Stimulated activated naive CD4-positive, alpha-beta T cell treated with Interleukin-2 at 50 U/mL for 16 hours (primary cell): ENCODE data around the gene RSKR.
"Not testable (repeated sequence)": the region's sequence is repeated elsewhere in the genome, so short reads cannot be mapped to it uniquely, and the experiment has no call there.

Experiments used
- DNase-seq: peaks from one replicate; lab custom pipeline; 2025; lab: John Stamatoyannopoulos, UW

The RSKR gene

GRCh38 chr17:28613931-28614381 lies at the start of gene RSKR:
Gene RSKR, minus strand, starts transcription at chr17:28614185. Its CDS starts 24 bp downstream, at chr17:28614161.
- no peak for DNase-seq

DNA sequence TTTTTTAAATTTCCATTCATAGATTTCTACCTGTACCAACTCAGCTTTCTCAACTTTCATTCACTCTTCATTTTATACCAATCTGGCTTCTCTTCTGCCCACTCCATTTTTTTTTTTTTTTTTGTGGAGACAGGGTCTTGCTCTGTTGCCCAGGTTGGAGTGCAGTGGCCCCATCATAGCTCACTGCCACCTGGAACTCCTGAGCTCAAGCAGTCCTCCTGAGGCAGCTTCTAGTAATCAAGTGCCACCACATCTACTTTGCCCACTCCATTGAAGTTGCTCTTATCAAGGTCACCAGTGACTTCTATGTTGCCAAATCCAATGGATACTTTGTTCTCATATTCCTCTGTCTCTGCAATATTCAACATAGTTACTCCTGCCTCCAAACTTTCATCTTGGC lies 49.7 kb upstream of the RSKR start:
- DNase-seq: no peak

DNA sequence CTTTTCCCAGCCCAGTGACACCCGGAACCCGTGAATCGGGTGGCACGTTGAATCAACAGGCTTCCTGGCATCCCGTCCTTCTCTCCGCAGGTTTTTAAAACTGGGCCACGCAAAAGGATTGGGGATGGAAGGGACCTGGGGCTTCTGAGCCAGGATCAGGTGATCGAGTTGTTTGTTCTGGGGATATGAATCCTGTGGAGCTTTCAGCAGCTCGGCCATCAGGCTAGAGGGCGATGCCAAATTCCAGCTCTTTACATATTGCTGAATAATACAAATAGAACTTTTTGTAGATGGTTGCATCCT lies 48.5 kb upstream of the RSKR start:
- no peak for DNase-seq

- DNase-seq: peak; percentile 94
These were observed 47.9 kb upstream of the RSKR start, which contains the start of the genes SDF2 and SUPT6H for GRCh38 chr17:28661635-28662526. Gene SDF2, minus strand, starts transcription at chr17:28661906. Its CDS starts 30 bp downstream, at chr17:28661876. Gene SUPT6H, plus strand, starts transcription at chr17:28662205. Its CDS starts 11,197 bp downstream, at chr17:28673402.

DNA sequence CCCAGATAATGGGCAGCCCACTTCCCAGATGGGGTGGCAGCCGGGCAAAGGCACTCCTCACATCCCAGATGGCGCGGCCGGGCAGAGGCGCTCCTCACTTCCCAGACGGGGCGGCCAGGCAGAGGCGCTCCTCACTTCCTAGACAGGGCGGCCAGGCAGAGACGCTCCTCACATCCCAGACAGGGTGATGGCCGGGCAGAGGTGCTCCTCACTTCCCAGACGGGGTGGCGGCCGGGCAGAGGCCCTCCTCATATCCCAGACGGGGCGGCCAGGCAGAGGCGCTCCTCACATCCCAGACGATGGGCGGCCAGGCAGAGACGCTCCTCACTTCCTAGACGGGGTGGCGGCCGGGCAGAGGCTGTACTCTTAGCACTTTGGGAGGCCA lies 45.5 kb upstream of the RSKR start:
- DNase-seq: not testable (repeated sequence)

- not testable (repeated sequence) for DNase-seq
These were observed 44.9 kb upstream of the RSKR start for GRCh38 chr17:28658766-28659496.

- not testable (repeated sequence) for DNase-seq
These were observed 44.4 kb upstream of the RSKR start for GRCh38 chr17:28658342-28658741.

DNA sequence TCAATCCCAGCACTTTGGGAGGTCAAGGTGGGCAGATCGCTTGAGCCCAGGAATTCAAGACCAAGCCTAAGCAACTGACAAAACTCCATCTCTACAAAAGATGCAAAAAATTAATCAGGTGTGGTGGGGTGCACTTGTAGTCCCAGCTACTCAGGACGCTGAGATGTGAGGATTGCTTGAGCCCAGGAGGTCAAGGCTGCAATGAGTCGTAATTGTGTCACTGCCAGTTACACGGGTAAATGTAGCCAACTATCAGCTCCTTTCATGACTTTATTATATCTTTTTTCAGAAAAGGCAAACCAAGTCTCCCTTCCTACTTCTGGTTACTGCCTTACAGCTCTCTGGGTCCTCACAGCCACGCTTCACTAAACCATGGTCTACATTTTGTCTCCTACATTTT lies 43.8 kb upstream of the RSKR start:
- no peak for DNase-seq

- no peak for DNase-seq
These were observed 41.2 kb upstream of the RSKR start for GRCh38 chr17:28655160-28655559.

GRCh38 chr17:28648698-28649097 lies 34.7 kb upstream of the RSKR start:
- DNase-seq: no peak

- DNase-seq: no peak
These were observed 32.2 kb upstream of the RSKR start for GRCh38 chr17:28646039-28646754.

- DNase-seq: no peak
These were observed 31.6 kb upstream of the RSKR start for GRCh38 chr17:28645576-28645939.

- DNase-seq: peak; percentile 97
These were observed 31.0 kb upstream of the RSKR start, which contains the start of gene BLTP2 for GRCh38 chr17:28644787-28645575. Gene BLTP2, minus strand, starts transcription at chr17:28645158. Its CDS starts 102 bp downstream, at chr17:28645056.

DNA sequence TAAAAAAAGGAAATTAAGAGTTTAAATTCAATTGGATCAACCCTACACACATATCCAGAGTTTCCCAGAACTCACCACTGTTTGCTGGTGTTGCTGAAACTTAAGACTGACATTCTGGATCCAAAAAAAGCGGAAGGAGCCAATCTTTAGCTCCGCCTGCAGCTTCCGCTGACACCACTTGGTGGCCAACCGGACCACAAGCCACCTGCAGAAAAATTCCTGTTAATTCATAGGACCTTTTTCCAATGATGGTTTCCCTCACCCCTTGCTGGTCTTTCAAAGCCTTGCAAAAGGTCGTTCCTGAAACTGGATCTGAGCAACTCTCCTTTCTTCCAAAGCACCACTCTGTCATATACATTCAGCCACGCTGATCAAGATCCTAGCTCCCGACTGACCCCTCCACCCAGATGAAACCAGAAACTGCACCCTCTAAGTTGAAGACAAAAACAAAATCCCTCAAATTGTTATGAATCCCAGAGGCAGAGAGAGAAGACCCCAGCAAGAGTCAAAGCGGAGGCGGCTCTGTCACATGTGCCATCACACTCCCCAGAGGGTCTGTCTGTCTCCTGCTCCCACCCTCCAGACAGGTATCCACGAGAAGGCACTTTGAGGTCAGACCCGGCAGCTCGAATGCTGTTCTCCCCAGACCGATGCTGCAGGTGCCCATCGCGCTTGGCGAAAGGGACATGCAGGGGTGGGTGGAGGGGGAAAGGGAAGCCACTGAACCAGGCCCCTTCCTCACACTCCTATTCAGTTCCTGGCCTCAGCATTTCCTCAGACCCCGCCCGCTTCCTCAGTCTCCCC lies 30.2 kb upstream of the RSKR start:
- DNase-seq: no peak

DNA sequence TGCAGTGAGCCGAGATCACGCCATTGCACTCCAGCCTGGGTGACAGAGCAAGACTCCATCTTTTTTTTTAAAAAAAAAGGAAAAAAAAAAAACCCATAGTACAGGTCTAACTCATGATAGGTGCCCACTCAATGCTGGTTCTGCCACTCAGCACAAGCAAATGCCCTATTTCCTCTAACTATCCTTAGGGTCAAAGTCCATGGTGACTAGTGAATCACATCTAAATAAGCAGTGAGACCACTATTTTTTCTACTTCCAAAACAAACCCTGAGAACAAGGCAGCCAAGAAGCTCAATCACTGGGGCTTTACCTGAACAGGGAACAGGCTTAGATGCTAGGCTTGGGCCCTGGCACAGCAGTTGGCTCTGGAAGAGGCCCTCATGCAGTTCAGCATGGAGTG lies 27.6 kb upstream of the RSKR start:
- no peak for DNase-seq

- no peak for DNase-seq
These were observed 21.5 kb upstream of the RSKR start for GRCh38 chr17:28635506-28635905.

- no peak for DNase-seq
These were observed 20.4 kb upstream of the RSKR start for GRCh38 chr17:28634206-28634865.

DNA sequence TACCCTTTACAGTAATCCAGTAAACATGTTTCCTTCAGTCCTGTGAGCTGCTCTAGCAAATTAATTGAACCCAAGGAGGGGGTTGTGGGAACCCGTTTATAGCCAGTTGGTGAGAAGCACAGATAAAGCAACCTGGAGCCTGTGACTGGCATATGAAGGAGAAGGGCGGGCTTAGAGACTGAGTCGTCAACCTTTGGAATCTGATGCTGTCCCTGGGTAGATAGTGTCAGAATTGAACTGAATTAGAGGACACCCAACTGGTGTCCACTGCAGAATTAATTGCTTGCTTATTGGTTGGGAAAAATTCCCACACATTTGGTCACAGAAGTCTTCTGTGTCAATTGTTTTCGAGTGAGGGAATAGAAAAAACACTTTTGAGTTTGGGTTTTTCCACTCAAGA lies 12.8 kb upstream of the RSKR start:
- no peak for DNase-seq

GRCh38 chr17:28624148-28624547 lies 10.2 kb upstream of the RSKR start:
- no peak for DNase-seq

DNA sequence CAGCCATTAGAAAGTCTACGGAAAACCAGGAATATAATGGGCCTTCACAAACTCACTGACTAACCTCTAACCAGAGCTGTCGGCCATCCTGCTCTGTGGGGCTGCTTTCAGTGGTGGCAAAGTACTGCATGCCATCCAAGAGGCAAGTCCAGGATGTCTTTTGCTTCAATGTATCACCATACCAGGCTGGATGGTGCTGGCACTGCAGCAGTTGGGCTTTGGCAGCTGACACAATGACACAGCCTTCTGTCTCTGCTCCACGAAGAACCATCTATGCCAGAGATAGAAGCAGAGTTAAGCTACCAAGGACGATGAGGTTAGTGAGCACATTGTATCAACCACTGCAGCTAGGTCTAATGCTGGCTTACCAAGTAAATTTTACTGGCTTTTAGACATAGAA lies 9.7 kb upstream of the RSKR start:
- no peak for DNase-seq
